Neural progenitor cell (in vitro differentiated cells): ENCODE results near the gene TREML2. TPM values are rescaled to one million over a fixed set of nuclear protein-coding genes. Genes with fewer than 3 reads are reported as not detected.

Experiments used
- DNase-seq: peaks from one replicate; pipeline ENCODE4 v3.0.0-alpha.2; 2016; ENCODE audit warnings: low spot score
- H2AFZ ChIP-seq: fragments of 200-600 bp; sonication (generic); replicated peaks from 2 replicates; pipeline ENCODE4 v1.6.1; 2016; ENCODE audit warnings: antibody characterized with exemption
- H3F3A ChIP-seq: fragments of 200-600 bp; sonication (generic); 2 replicates; pipeline ENCODE4 v1.6.1; 2016; ENCODE audit warnings: antibody characterized with exemption, low read depth
- H3K27ac ChIP-seq: fragments of 200-600 bp; sonication (generic); 2 replicates; pipeline ENCODE4 v1.5.1; 2016; ENCODE audit warnings: mild to moderate bottlenecking
- H3K27me3 ChIP-seq: fragments of 200-600 bp; sonication (generic); 2 replicates; pipeline ENCODE4 v1.6.1; 2016; ENCODE audit warnings: mild to moderate bottlenecking, moderate library complexity
- H3K36me3 ChIP-seq: fragments of 200-600 bp; sonication (generic); 2 replicates; pipeline ENCODE4 v1.5.1; 2016
- H3K4me1 ChIP-seq: fragments of 200-600 bp; sonication (generic); 2 replicates; pipeline ENCODE4 v1.6.1; 2016; ENCODE audit warnings: mixed run types
- H3K4me2 ChIP-seq: fragments of 200-600 bp; sonication (generic); 2 replicates; pipeline ENCODE4 v1.6.1; 2016
- H3K4me3 ChIP-seq: fragments of 200-600 bp; sonication (generic); 2 replicates; pipeline ENCODE4 v1.5.1; 2016
- H3K79me2 ChIP-seq: fragments of 200-600 bp; sonication (generic); 2 replicates; pipeline ENCODE4 v1.6.1; 2016; ENCODE audit warnings: low read depth
- H3K9ac ChIP-seq: fragments of 200-600 bp; sonication (generic); 2 replicates; pipeline ENCODE4 v1.6.1; 2016
- H3K9me3 ChIP-seq: fragments of 200-600 bp; sonication (generic); 2 replicates; pipeline ENCODE4 v1.5.1; 2016; ENCODE audit warnings: low read depth
- H4K20me1 ChIP-seq: fragments of 200-600 bp; sonication (generic); 2 replicates; pipeline ENCODE4 v1.6.1; 2016; ENCODE audit warnings: low read depth
- H3K27ac Mint-ChIP-seq: 3 replicates; pipeline ENCODE4 v1.8.0; 2021; ENCODE audit warnings: mixed read lengths
- H3K27me3 Mint-ChIP-seq: 2 replicates; pipeline ENCODE4 v1.8.0; 2022; ENCODE audit warnings: low read depth, mild to moderate bottlenecking, inconsistent platforms, moderate library complexity, mixed read lengths; ENCODE audit not compliant: insufficient read depth
- H3K36me3 Mint-ChIP-seq: 3 replicates; pipeline ENCODE4 v1.8.0; 2021; ENCODE audit warnings: mixed read lengths
- H3K4me1 Mint-ChIP-seq: 3 replicates; pipeline ENCODE4 v1.8.0; 2021; ENCODE audit warnings: mixed read lengths
- H3K4me3 Mint-ChIP-seq: 3 replicates; pipeline ENCODE4 v1.8.0; 2021; ENCODE audit warnings: mild to moderate bottlenecking, moderate library complexity, mixed read lengths
- H3K9me3 Mint-ChIP-seq: 3 replicates; pipeline ENCODE4 v1.8.0; 2020; ENCODE audit warnings: mixed read lengths
- EZH2 ChIP-seq: fragments of 200-600 bp; sonication (generic); IDR thresholded peaks from 2 replicates; pipeline ENCODE4 v1.6.1; 2017; ENCODE audit warnings: antibody characterized with exemption, mild to moderate bottlenecking, moderate library complexity
- EZH2phosphoT487 ChIP-seq: fragments of 200-600 bp; sonication (generic); IDR thresholded peaks from 2 replicates; pipeline ENCODE4 v1.6.1; 2017; ENCODE audit warnings: antibody characterized with exemption
- total RNA-seq: library from RNA; depleted of rRNA; stranded (reverse); fragments of >200 nt; gene quantifications from 2 replicates; pipeline ENCODE4 v1.2.3, GENCODE V29; 2015; ENCODE audit warnings: low replicate concordance
- TF ChIP-seq, protein P1 (sequence below): fragments of 200-600 bp; sonication (generic); IDR thresholded peaks from 2 replicates; pipeline ENCODE4 v1.5.1; 2017; ENCODE audit warnings: antibody characterized with exemption, mild to moderate bottlenecking

Gene TREML2
- total RNA-seq, 1 donor from 2014 or later = not detected

DNA sequence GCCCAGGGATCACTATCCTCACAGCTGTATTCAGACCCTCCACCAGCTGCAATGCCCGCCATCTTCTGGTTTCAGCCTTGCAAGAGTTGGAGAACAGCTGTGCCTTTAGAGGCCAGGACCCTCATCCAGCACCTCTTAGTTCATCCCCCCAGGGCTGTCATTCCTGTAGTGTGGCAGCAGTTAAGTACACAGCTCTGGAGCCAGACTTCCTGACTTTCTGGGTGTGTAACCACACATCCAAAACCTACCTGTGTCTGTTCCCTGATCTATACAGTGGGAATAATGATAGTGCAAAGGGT is 37.6 kb downstream of the TREML2 start:
- Histone ChIP-seq H3K79me2 (no peaks in the 10 kb centered on the region), H3K27ac (no peak overlapping the region), H3K4me3 (no peak overlapping the region), H3F3A (no peaks in the 10 kb centered on the region), H3K36me3 (no peaks in the 10 kb centered on the region), H3K4me1 (no peaks in the 10 kb centered on the region), H3K9ac (no peak overlapping the region), H3K27me3 (no peaks in the 10 kb centered on the region), H3K4me2 (no peak overlapping the region), H4K20me1 (no peaks in the 10 kb centered on the region), H2AFZ (no peak overlapping the region), H3K9me3 (no peaks in the 10 kb centered on the region)
- DNase-seq = no peak
- TF ChIP-seq, protein P1, sequence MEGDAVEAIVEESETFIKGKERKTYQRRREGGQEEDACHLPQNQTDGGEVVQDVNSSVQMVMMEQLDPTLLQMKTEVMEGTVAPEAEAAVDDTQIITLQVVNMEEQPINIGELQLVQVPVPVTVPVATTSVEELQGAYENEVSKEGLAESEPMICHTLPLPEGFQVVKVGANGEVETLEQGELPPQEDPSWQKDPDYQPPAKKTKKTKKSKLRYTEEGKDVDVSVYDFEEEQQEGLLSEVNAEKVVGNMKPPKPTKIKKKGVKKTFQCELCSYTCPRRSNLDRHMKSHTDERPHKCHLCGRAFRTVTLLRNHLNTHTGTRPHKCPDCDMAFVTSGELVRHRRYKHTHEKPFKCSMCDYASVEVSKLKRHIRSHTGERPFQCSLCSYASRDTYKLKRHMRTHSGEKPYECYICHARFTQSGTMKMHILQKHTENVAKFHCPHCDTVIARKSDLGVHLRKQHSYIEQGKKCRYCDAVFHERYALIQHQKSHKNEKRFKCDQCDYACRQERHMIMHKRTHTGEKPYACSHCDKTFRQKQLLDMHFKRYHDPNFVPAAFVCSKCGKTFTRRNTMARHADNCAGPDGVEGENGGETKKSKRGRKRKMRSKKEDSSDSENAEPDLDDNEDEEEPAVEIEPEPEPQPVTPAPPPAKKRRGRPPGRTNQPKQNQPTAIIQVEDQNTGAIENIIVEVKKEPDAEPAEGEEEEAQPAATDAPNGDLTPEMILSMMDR = no peak
- TF ChIP-seq EZH2phosphoT487 = no peak
- TF ChIP-seq EZH2 = no peak
- H3K4me3 Mint-ChIP-seq = no peak overlapping the region
- H3K27ac Mint-ChIP-seq = no peak overlapping the region
- no peaks in the 10 kb centered on the region for H3K4me1 Mint-ChIP-seq
- H3K36me3 Mint-ChIP-seq = no peaks in the 10 kb centered on the region
- H3K27me3 Mint-ChIP-seq = peaks cover 3% of the 10 kb centered on the region
- H3K9me3 Mint-ChIP-seq = no peaks in the 10 kb centered on the region

DNA sequence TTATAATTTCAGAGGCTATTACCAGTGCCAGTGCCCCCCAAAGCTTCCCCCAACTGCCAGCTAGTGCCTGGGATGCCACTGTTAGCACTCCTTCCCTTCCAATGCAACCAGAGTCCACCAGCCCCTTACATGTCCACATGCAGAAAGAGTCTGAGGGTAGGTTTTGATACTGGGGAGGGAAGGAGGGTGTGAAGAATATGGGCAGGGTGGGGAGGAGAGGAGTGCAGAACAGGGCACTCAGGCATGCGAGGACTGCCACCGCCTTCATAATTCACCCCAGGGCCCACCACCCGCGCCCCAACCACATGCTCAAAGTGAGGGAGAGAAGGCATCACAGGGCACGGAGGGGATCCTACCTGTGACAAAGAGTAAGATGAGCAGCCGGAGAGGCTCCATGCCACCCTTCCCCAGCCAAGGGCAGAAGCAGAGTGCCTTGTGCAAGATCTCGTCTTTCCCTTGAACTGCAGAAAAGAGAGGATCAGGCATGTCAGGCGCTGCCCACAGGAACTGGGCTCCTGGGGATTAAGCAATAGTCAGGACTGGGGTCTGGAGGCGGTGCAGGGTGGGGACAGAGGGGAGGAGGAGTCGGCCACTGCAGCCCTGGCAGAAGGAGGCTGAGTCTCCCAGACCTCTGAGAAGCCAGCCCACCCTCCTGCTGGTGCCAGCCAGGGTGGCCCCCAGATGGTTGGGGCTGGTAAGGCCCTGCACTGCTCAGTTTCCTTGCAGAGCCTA is 38.1 kb downstream of the TREML2 start, which contains the start of gene TREM2:
TSS of gene TREM2 (minus strand) at position 430 of the 732 bp plus-strand sequence. CDS start at position 396, 34 bp downstream.
- H3K4me3 Mint-ChIP-seq = no peak within 1 kb of the TSS
- Histone ChIP-seq H3K9ac (no peak within 1 kb of the TSS), H3K4me2 (no peak within 1 kb of the TSS), H2AFZ (no peak within 1 kb of the TSS), H4K20me1 (no peaks in the 10 kb centered on the region), H3F3A (no peaks in the 10 kb centered on the region), H3K4me1 (no peaks in the 10 kb centered on the region), H3K4me3 (no peak within 1 kb of the TSS), H3K27me3 (no peaks in the 10 kb centered on the region), H3K79me2 (no peaks in the 10 kb centered on the region), H3K27ac (no peak within 1 kb of the TSS), H3K9me3 (no peaks in the 10 kb centered on the region), H3K36me3 (no peaks in the 10 kb centered on the region)
- no peaks in the 10 kb centered on the region for H3K4me1 Mint-ChIP-seq
- no peaks in the 10 kb centered on the region for H3K36me3 Mint-ChIP-seq
- H3K27me3 Mint-ChIP-seq = peaks cover 3% of the 10 kb centered on the region
- no peak within 1 kb of the TSS for H3K27ac Mint-ChIP-seq
- TF ChIP-seq EZH2 (no peak), EZH2phosphoT487 (no peak)
- no peak for DNase-seq
- no peaks in the 10 kb centered on the region for H3K9me3 Mint-ChIP-seq

DNA sequence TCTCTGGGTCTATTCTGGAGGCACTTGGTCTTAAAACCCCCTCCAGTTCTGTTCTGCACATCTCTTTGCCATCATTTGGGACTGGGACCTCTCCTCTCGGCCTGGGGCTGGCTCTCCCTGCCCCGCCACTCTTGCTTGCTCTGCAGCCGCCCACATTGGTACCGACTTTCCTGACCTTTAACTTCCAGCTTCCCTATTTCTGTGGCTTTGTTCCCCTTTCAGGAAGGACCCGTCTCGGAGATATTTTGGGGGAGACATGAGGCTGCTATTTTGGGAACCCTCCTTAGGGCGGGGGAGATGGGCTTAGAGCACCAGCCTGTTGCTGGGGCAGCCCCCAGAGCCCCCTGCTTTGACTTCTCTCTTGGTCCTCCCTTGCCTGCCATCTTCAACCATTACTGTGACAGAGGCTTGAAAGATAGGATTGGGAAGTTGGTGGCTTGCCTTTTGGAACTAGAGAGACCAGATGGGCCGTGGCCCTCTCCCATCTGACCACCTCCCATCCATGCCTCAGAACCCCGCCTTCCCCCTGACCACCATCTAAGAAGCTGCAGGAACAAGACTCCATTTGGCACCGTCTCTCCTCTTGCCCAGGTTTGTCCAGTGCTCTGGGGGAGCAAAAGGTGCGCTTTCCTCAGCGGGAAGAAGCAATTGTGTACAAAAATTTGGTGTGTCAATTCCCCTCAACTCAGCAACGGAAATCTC is 38.9 kb downstream of the TREML2 start:
- H2AFZ ChIP-seq = no peak overlapping the region
- no peak overlapping the region for H3K4me2 ChIP-seq
- no peaks in the 10 kb centered on the region for H3K27me3 ChIP-seq
- no peaks in the 10 kb centered on the region for H4K20me1 ChIP-seq
- H3K79me2 ChIP-seq = no peaks in the 10 kb centered on the region
- no peaks in the 10 kb centered on the region for H3K36me3 ChIP-seq
- DNase-seq = no peak
- Mint-ChIP-seq H3K36me3 (no peaks in the 10 kb centered on the region), H3K9me3 (no peaks in the 10 kb centered on the region), H3K27ac (no peak overlapping the region), H3K27me3 (peaks cover 3% of the 10 kb centered on the region), H3K4me3 (no peak overlapping the region), H3K4me1 (no peaks in the 10 kb centered on the region)
- H3K27ac ChIP-seq = no peak overlapping the region
- no peak overlapping the region for H3K4me3 ChIP-seq
- H3K9ac ChIP-seq = no peak overlapping the region
- no peaks in the 10 kb centered on the region for H3K4me1 ChIP-seq
- no peaks in the 10 kb centered on the region for H3K9me3 ChIP-seq
- no peaks in the 10 kb centered on the region for H3F3A ChIP-seq
- TF ChIP-seq EZH2 (no peak), EZH2phosphoT487 (no peak)
- TF ChIP-seq, protein P1 = no peak

DNA sequence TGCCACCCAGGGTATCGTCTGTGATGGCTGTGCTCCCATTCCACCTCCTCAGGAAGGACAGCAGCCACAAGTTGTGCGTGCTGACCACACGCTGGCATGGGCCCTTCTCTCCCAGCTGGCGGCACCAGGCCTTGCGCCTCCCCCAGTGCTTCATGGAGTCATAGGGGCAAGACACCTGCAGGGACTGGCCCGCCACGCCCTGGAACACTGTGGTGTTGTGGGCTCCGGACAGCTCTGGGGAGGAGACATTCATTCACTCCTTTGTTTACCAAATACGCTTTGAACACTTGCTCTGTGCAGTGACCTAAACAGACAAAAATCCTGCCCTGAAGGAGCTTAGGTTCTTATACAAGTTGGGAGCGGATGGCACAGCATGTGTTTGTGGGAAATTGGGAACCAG is 39.6 kb downstream of the TREML2 start:
- no peak for DNase-seq
- no peaks in the 10 kb centered on the region for H3K9me3 Mint-ChIP-seq
- H3K4me3 ChIP-seq = no peak overlapping the region
- no peaks in the 10 kb centered on the region for H3K36me3 Mint-ChIP-seq
- no peaks in the 10 kb centered on the region for H3K4me1 Mint-ChIP-seq
- no peaks in the 10 kb centered on the region for H3F3A ChIP-seq
- H3K27me3 Mint-ChIP-seq = peaks cover 3% of the 10 kb centered on the region
- no peaks in the 10 kb centered on the region for H3K9me3 ChIP-seq
- H3K79me2 ChIP-seq = no peaks in the 10 kb centered on the region
- no peaks in the 10 kb centered on the region for H3K36me3 ChIP-seq
- no peaks in the 10 kb centered on the region for H4K20me1 ChIP-seq
- H3K4me1 ChIP-seq = no peaks in the 10 kb centered on the region
- H2AFZ ChIP-seq = no peak overlapping the region
- H3K4me3 Mint-ChIP-seq = no peak overlapping the region
- H3K4me2 ChIP-seq = no peak overlapping the region
- H3K27me3 ChIP-seq = no peaks in the 10 kb centered on the region
- H3K27ac Mint-ChIP-seq = no peak overlapping the region
- no peak overlapping the region for H3K9ac ChIP-seq
- no peak overlapping the region for H3K27ac ChIP-seq
- TF ChIP-seq, protein P1 = no peak
- TF ChIP-seq EZH2 = no peak
- no peak for TF ChIP-seq EZH2phosphoT487
